Hepatocyte (in vitro differentiated cells): ENCODE measurements around the gene DNAJC15.

Experiments used
- CTCF ChIP-seq: fragments of 200-600 bp; sonication (generic); IDR thresholded peaks from 2 replicates; pipeline ENCODE4 v1.5.1; 2016; ENCODE audit warnings: antibody characterized with exemption, mild to moderate bottlenecking; ENCODE audit not compliant: poor library complexity
- EZH2 ChIP-seq: fragments of 200-600 bp; sonication (generic); IDR thresholded peaks from 2 replicates; pipeline ENCODE4 v1.6.1; 2016; ENCODE audit warnings: antibody characterized with exemption, mild to moderate bottlenecking, borderline replicate concordance
- EZH2phosphoT487 ChIP-seq: fragments of 200-600 bp; sonication (generic); IDR thresholded peaks from one replicate; pipeline ENCODE4 v1.6.1; 2018; ENCODE audit warnings: antibody characterized with exemption, mild to moderate bottlenecking, low read depth, moderate library complexity; ENCODE audit not compliant: unreplicated experiment, severe bottlenecking

GRCh38 chr13:43086181-43086580, 62.8 kb downstream of the DNAJC15 start:
- TF ChIP-seq CTCF = no peak
- TF ChIP-seq EZH2 = no peak
- TF ChIP-seq EZH2phosphoT487 = no peak
